ENCODE results near the gene RHEB.

Gene RHEB

DNA sequence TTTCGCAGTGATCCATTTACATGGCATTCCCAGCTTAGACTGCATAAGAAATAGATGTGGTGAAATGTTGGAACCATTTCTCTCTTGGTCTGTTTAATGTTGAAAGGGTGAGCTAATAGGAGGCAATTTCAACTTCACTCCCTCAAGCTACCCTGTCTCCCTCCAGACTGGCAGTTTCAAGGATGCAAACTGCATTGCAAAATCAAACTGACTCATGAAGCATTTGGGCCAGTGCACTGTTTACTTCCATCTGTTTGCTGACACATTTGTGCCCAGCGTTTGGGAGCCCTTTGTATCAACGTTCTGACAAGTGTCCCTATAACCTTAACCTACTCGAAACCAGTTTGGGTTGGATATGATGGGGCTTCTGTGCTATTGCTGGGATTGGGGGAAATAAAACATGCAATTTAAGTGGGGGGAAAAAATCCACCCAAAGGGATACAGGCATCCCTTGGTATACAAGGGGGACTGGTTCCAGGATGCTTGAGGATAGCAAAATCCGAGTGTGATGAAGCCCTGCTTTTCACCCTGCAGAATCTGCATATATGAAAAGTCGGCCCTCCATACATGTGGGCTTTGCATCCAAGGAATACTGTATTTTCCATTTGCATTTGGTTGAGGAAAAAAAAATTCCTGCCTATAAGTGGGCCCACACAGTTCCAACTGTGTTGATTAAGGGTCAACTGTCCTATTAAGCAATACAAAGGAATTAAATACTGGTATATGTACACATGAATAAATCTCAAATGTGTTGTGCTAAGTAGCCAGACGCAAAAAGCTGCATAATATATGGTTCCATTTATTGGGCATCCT, 15.6 kb downstream of the RHEB start:
- DNase-seq (ENCODE audit: low read depth) = no peak

DNA sequence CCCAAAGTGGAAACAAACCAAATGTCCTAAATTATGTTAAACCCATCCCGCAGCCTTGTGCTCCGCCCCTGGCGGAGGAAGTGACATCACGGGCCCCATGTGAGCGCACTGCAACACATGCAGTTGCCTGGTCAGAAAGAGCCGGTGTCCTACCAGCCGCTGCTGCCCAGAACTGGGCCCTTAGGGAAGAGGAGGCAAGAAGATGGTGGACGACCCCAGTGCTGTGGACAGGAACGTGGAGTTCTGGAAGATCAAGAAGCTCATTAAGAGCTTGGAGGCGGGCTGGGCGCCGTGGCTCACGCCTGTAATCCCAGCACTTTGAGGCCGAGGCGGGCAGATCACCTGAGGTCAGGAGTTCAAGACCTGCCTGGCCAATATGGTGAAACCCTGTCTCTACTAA, 18.0 kb downstream of the RHEB start:
- DNase-seq (ENCODE audit: low read depth) = no peak

DNA sequence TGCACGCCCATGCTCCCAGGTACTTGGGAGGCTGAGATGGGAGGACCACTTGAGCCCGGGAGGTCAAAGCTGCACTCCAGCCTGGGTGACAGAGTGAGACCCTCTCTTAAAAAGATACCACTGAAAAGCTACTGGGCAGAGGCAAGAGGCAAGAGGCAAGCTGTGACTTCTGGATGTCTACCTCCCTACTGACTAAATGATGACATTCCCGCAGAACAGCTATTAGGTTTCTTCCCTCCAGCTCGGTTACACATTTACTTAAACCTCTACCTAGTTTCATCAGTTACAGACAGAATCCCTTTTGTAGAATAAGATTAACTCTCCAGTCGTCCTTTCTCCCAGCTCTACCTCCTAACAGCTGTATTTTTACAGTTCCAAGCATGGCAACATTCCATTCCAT, 21.2 kb downstream of the RHEB start:
- no peak for DNase-seq (ENCODE audit: low read depth)

DNA sequence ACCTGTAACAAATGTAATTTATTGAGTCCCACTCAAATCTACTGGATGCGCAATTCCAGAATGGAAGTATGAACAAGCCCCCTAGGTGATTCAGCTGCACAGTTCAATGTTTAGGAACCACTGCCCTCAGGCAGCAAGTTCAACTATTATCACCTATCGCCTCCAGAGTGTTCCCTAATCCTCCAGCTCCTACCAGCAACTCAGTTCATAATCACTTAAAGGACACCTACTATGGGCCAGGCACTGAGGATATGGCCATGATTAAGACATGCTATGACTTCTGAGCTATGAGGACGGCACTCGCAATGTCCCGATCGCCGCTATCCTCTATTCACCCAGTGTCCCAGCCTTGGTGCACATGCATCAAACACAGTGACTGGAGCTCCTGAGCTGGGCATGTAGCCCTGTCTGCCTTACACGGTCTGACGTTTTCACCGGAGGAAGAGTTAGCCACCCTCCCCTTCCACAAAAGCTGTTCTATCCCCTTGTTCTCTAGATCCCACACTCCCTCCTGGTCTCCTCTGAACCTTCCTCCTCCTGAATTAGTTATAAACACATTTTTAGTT, 22.3 kb downstream of the RHEB start:
- no peak for DNase-seq (ENCODE audit: low read depth)

DNA sequence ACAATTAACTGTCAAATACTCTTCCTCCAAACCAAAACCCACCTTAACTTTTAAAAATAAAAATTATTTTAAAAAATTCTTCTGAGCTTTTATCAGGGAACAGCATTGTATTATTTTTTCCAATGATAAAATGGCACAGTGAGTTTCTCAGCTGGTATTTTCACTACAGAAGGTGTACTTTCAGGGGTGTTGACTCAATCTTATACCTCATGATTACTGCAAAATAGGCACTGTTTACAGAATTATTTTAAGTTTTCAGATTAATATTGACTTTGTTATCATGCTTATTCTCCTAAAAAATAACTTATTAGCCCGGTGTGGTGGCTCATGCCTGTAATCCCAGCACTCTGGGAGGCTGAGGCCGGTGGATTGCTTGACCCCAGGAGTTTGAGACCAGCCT, 24.3 kb downstream of the RHEB start:
- DNase-seq (ENCODE audit: low read depth) = no peak

DNA sequence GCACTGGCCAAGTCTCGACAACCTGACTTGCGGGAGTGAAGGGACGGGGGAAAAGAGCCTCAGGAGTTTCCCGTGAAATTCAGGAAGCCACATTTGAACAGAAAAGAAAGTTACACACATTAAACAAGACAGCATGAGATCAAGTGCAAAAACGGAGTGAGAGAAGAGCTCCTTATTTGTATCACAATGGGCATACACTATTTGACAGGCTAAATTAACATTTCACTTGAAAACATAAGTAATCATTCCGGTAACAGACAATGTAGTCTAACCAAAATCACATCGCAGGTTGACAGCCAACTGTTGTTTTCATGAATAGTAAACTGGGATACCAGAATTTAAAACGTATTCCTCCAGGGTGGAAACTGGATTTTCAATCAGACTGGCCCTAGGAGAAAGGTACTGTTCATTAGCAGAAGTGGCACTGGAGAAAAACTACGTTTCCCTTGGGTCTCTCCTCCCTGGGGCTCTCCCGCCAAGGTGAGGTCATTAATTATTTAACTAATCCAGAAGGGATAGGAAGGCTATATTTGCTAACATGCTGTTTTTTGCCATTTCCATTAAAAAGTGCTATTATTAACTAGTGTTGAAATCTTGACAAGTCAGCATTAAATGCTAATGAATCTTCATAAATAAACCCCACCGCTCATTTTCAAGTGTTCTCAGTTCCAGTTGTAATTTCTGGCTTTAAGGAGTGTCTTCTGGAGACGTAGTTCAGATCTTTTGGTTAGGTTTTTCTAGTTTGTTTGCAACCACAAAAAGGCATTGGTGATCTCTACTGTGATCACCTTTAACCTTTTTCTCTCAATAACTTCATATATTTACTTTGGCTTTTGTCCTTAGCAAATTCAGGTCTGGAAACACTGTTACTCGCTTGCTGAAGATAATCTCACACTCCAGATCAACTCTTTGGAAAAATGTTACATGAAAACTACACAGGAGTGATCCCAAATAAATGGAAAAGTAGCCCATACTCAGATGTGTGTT, 25.1 kb downstream of the RHEB start:
- DNase-seq (ENCODE audit: low read depth) = no peak

DNA sequence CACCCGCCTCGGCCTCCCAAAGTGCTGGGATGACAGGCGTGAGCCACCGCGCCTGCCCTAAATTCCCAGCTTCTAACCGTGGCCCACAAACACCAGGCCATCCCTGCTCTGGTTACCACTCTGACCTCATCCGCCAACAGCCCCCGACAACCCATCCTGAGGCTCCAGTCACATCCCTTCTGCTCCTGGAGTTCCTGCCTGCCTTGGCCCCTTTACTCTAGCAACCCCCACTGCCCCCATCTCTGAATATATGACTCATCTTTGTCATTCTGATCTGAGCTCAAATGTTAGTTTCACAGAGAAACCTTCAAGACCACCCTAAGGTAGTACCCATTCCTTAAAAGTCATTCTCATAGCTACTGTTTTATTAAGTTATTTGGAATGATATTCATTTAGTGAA, 26.6 kb downstream of the RHEB start:
- DNase-seq (ENCODE audit: low read depth) = no peak

DNA sequence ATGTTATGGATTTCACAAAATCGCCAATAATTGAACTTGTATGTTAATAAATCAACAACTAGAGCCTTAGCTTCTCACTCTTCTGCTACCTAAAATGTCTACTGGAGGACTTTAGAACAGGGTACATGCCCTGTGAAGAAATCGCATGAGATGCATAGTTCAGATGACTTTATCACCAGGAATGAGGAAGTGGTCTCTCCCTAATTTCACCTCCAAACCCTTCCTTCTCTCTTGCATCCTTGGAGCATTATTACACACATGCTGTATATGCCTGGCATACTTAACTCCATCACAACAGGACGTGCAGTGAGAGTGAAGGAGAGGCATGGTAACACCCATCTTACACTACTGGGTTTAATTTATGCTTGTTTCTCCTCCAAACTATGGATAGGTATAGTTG, 27.8 kb downstream of the RHEB start:
- DNase-seq (ENCODE audit: low read depth) = no peak

DNA sequence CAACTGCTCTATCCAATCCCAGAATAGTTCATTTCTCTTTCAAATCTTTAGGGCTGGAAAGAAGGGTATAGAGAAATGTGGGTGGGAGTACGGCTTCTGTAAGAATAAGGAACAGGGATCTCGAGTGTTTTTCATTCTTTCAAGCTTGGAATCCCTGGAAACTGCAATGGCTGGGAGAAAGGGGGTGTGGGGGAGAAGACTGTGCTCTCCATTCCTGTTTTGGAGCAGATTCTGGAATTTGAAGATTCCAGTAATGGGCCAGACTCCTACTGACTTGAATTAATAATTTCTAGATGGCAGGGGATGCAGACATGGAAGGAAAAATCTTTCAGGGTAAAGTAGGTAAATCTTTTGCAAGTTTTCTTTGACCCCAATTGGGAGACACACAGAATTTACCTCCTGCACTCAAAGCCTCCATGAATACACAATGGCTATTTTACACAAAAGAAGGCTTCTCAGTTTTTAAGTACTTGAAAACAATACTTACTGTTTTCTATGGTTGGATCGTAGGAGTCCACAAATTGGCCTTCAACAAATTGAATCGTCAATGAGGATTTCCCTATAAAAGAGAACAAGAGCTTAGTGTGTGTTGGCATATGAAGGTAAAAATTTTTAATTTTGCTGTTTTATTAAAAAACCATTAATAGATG, 29.1 kb downstream of the RHEB start:
- no peak for DNase-seq (ENCODE audit: low read depth)

DNA sequence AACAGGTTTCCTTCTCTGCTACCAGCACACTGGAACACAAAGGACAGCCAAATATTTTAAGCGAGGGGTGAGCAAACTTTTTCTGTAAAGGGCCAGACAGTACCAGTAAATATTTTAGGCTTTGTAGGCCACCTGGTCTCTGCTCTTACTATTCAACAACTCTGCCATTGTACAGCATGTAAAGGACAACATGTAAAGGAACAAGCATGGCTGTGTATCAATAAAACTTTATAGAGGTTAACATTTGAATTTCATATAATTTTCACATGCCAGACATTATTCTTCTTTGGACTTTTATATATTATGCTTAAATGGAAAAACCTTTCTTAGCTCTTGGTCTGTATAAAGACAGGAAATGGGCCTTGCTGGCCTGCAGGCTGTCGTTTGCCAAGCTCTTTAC, 30.2 kb downstream of the RHEB start:
- DNase-seq (ENCODE audit: low read depth) = no peak

DNA sequence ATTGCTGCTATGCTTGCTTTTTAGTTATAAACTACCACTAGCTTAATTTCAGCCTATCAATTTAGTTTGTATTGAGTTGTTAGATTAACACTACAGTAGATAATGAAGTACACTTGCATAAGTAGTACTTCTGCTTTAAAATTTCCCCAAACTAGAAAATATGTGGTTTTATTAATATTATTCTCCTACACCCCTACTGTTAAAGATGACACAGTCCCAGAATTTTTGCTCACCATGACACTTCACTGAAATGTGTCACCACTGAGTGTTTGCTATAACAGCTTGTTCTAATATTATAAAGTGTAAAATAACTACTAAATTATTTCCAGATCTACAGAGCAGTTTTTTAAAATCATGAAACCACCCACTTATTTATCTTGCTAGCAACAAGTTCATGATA, 31.6 kb downstream of the RHEB start:
- no peak for DNase-seq (ENCODE audit: low read depth)

DNA sequence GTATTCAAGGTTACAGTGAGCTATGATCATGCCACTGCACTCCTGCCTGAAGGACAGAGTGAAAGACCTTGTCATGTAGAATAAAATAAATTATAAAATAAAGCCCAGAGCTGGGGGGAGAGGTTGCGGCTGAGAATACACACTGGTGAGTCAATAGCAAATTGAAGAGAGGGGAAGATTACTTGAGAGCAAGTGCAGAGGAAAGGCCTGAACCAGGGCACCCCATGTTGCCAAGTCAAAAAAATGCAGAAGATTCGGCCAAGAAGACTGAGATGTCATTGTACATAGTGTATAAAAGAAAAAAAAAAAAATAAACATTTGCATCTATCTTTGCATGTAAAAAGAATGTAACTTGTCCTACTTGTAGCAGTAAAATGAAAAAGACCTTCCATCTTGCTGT, 32.5 kb downstream of the RHEB start:
- no peak for DNase-seq (ENCODE audit: low read depth)

DNA sequence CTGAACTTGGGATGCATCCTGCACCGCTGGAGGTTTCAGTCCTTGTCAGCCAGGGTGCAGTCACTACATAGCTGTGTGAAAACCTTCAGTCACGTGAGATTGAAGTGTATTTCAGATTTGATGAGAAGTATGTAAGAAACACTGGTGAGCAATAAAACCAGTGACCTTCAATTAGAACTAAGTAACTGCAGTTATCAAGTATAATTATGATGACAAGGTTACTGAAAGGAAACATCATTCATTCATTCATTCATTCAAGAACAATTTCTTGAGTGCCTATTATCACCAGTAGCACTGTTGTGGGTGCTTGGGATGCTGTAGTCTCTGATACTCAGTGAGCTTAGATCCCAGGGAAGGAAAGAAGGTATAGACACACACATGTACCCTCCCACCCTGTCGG, 33.6 kb downstream of the RHEB start:
- no peak for DNase-seq (ENCODE audit: low read depth)

DNA sequence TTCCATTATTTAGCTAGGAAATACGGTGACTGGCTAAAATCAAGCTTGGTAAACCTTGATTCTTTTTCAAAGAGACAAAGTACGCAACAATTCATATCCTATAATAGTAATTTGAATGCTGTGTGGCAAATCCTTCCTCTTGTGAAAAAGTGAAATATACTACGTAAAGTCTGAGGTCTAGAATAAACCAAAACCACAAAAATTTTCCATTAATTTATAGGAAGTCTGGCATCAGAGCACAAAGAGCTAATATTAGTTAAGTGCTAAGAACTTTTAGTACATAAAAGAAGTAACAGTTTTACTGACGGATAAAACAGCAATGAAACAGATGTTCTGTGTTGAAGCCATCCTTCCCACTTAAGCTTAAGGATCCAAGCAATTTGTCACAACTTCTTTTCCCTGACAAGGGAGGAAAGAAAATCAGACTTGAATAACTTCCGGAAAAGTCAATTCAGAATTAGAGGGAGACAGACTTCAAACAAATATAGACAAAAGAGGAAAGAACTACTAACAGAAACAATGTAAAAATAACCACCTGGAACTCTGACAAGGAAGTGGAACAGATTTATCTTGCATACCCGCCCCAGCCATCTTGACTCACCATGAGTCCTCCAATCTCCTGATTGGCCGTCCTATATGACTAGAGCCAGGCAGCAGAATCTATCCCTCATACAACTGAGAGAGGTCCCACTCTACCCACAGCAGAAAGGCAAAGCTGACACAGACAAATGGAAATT, 34.6 kb downstream of the RHEB start:
- DNase-seq (ENCODE audit: low read depth) = no peak

DNA sequence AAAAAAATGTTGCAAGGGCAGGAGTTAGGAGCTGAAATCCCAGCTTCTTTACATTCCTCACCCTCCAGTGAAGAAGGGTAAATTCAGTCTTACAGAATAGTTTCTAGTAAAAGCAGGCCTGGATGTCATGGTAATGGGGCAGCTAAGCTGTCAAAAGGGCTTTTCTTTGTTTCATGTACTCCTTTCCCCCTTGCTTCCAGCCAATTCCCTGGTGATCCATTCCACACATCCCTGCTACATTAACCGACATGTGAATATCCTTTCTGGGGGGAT, 36.0 kb downstream of the RHEB start:
- no peak for DNase-seq (ENCODE audit: low read depth)

DNA sequence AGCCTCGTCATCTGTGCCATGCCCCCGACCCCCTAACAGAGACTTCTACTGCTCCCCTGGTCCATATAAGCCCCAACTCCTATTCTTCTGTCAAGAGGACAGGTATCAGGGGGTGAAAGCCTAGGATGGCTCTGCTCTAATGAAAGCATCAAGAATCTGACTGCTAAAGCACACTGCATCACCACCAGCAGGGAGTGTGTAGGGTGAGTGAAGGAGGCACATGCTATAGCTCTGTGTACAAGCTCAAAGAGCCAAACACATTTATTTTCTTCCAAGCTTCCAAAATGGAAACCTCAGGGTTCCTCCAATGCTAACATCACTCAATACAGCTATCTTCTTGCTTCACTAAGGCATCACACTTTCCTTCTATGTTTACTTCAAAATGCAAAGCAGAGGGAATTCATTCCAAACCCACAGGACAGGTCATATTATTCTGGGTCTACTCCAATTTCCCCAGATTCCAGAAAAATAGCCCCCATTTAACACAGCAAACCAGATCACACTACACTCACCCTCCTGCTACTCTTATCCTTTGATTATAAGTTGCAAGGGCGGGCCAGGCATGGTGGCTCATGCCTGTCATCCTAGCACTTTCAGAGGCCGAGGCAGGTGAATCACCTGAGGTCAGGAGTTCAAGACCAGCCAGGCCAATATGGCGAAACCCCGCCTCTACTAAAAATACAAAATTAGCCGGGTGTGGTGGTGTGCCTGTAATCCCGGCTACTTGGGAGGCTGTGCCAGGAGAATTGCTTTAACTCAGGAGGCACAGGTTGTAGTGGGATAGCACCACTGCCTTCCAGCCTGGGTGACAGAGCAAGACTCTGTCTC, 36.6 kb downstream of the RHEB start:
- DNase-seq (ENCODE audit: low read depth) = no peak

DNA sequence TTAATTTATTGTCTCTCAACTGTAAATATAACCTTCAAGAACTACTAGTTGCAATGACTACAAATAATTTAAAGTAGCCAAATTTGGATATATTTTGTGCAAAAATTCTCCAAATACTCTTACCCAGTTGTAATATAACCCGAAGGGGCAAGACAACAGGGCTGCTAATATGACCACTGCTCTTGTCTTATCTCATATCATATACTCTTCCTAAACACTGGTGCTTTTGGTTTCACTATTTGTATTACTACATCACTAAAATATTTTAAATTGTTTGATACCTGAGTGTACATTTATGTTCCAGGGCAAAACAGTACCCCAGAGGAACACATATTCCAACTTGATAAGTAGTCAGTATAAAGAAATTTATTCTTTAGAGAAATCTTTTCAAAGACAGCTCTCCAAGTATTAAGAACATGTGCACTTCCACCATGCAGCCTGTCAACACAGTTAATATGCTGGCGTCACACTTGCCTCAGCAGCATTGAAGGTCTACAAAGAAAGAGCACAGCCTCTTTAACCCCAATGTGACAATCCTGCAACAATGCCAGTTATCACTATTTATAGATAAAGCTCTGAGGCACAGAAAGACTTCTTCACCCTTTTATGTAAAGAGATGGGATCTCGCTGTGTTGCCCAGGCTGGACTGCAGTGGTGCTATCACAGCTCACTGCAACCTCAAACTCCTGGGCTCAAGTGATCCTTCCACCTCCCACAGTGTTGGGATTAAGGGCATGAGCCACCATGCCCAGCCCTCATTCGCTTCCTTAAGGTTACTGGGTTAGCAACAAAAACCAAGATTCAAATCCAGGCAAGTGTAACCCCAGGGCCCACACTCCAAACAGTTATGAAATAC, 37.8 kb downstream of the RHEB start:
- DNase-seq (ENCODE audit: low read depth) = no peak

DNA sequence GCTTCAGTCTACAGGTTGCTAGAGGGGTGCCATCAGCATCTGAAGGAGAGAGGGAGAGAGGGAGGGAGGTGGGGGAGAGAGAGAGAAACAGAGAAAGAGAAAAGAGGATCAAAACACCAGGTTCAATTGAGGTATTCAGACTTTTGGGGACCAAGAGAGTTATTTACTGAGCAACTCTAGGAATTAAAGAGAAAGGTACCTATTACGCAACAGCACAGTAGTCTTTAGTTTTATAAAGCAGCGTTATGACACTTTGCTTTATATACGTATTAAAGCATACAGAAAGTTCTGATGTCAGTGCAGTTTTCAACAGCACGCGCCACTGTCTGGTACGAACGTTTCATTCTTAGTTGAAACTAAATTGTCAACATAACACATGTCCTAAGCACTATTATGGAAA, 41.8 kb downstream of the RHEB start:
- DNase-seq (ENCODE audit: low read depth) = no peak

DNA sequence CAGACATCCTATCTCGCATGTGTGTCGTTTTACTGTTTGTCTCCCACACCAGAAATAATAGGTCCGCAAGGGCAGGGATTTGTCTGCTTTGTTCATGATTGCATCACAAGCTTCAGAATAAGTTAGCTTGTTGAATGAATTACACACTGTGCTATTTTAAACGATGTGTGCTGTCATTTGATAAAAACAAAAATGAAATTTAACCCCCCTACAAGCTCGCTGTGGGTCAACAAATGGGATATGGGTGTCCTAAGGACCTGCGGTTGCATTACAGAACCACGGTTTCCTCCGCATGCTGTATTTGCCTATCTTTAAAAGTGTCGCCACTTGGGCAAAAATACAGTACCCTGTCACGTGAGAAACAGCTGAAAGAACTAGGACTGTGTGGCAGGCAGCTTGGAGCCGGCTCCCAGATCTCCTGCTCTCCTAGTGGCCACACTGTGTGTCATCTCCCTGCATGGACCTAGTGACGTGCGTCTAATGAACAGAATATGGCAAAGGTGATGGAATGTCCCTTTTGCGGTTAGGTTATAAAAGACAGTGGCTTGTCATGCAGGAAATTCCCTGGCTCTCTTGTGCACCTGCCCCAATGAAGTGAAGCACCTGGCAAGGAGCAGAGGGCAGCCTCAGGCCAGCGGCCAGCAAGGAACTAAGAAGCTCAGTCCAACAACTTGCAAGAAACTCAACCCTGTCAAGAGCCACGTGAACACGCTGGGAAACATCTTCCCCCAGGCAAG, 46.9 kb downstream of the RHEB start:
- DNase-seq (ENCODE audit: low read depth) = no peak
